GM13977 (cell line): ENCODE data around the gene PDE6H.

Source experiments
- DNase-seq: peaks from one replicate; pipeline ENCODE4 v3.0.0; 2012; ENCODE audit warnings: low spot score
- CTCF ChIP-seq: IDR thresholded peaks from 2 replicates; pipeline ENCODE4 v1.5.1; 2012; ENCODE audit warnings: mild to moderate bottlenecking, control low read depth; ENCODE audit not compliant: insufficient read depth; ENCODE audit errors: extremely low read depth, missing control alignments
- in situ Hi-C: fragments of 300-500 bp; cut with MboI; formaldehyde crosslinking; loops from one replicate; pipeline ENCODE4 v1.12.0; 2022; ENCODE audit warnings: low sequenced_read_pairs, low pct_unique_long_range_greater_than_20kb, mixed read lengths, inconsistent platforms; ENCODE audit not compliant: unreplicated experiment

PDE6H gene

GRCh38 chr12:14938301-14938700 is 34.5 kb upstream of the PDE6H start, which contains the start of gene ERP27:
ERP27 (minus strand) TSS chr12:14938537; CDS start chr12:14938508, 29 bp downstream.
- TF ChIP-seq CTCF, result no peak
- DNase-seq, result no peak
- in situ Hi-C loops, result no loop called here

- in situ Hi-C loops, result no loop called here
- no peak for TF ChIP-seq CTCF
- DNase-seq, result no peak
Measured at GRCh38 chr12:14941369-14941768, 31.5 kb upstream of the PDE6H start.

- DNase-seq, result no peak
- in situ Hi-C loops, result no loop called here
- no peak for TF ChIP-seq CTCF
Measured at GRCh38 chr12:14942196-14942931, 30.5 kb upstream of the PDE6H start.

- no peak for DNase-seq
- in situ Hi-C loops, result no loop called here
- no peak for TF ChIP-seq CTCF
Measured at GRCh38 chr12:14946162-14946561, 26.7 kb upstream of the PDE6H start.

- TF ChIP-seq CTCF, result no peak
- in situ Hi-C loops, result no loop called here
- no peak for DNase-seq
Measured at GRCh38 chr12:14946861-14947260, 26.0 kb upstream of the PDE6H start.

- no peak for TF ChIP-seq CTCF
- peak; percentile 62 for DNase-seq
- in situ Hi-C loops, result no loop called here
Measured at GRCh38 chr12:14948672-14949071, 24.2 kb upstream of the PDE6H start.
